ENCODE results near the gene TNFRSF18.

The TNFRSF18 gene

DNA sequence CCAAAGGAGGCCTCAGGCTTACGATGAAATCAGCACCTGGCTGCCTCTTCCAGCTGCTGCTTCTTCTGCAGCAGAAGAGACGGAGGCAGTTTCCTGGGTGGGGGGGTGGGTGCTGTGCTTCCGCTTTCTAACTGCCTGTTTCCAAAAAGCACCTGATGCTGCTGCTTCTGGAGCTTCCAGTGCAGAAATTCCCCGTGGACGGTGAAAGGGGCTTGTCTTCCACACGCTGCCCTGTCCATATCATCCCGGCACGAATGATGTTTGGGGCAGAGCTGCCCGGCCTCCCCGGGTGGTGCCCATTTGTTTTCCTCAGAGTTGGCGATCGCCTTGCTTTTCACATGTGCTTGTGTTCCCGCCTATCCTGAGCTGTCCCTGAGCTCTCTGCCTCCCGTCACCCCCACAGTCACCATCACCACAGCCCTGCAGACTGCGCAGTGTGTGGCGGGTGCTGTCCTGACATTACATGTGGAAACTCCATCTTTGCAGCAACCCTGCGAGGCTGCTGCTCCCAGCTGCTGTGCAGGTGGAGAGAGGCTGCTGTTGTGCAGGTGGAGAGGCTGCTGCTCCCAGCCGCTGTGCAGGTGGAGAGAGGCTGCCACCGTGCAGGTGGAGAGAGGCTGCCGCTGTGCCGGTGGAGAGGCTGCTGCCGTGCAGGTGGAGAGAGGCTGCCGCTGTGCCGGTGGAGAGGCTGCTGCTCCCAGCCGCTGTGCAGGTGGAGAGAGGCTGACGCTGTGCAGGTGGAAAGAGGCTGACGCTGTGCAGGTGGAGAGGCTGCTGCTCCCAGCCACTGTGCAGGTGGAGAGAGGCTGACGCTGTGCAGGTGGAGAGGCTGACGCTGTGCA lies 30.9 kb downstream of the TNFRSF18 start:
- no peak for DNase-seq

DNA sequence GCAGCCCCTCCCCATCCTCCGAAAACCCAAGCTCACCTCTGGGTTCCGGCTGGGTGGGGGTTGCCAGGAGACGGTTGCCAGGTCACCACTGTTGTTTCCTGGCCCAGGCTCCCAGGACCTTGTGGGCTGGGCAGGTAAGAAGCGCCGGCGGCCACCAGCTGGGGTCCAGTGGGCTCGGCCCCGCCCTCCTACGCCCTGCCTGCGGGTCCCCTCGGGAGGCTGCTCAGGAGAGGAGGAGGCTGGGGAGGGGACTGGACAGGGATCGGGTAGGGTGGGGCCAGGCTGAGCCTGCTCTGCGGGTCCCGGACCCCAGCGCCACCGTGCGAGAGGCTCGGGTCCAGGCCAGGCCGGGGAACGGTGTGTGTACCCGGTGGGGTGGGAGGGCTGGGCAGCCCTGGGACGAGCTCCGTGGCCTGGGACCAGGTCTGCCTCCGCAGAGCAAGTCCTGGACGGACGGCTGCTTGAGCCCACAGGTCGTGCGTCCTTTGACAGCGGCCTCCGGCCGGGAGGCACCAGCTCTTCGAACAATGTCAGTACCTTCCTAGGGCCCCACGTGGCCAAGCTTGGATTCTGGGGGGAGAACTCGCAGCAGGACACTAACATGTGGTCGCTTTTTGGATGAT lies 32.5 kb downstream of the TNFRSF18 start, which contains the start of gene TTLL10:
TSS of gene TTLL10 (plus strand) at position 88 of the 623 bp plus-strand sequence. CDS start 5,336 bp downstream, outside the sequence.
- no peak for DNase-seq

DNA sequence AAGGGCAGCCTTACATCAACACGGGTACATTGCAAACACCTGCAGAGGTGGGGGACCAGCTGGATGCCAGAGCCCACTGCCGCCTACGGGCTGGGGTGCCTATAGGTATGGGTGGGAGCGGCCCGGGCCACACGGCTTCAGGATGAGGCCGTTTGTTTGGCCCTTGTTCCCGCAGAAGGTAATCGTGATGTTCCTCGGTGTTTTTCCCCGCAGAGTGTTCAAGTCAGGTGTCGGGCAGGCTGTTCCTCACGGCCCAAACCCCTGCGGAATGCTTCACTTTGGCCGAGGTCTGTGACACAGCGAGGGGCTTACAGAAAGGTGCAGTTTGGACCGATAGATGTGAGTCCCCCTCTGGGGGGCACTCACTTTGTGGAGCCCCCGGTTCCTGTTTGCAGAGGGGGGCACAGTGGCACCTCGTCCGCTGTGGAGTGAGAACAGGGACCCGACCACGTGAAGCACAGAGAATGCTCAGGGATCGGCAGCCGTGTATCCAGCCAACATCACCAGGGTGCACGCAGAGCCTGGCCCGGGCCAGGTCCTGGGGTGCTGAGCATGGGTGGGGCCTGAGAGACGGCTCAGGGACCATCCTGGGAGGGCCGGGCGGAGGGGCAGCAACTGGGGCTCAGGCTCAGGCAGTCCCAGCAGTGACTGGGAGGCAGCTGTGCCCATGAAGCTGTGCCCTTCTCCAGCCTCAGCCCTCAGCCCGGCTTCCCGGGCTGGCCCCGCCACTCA lies 33.2 kb downstream of the TNFRSF18 start:
- no peak for DNase-seq

DNA sequence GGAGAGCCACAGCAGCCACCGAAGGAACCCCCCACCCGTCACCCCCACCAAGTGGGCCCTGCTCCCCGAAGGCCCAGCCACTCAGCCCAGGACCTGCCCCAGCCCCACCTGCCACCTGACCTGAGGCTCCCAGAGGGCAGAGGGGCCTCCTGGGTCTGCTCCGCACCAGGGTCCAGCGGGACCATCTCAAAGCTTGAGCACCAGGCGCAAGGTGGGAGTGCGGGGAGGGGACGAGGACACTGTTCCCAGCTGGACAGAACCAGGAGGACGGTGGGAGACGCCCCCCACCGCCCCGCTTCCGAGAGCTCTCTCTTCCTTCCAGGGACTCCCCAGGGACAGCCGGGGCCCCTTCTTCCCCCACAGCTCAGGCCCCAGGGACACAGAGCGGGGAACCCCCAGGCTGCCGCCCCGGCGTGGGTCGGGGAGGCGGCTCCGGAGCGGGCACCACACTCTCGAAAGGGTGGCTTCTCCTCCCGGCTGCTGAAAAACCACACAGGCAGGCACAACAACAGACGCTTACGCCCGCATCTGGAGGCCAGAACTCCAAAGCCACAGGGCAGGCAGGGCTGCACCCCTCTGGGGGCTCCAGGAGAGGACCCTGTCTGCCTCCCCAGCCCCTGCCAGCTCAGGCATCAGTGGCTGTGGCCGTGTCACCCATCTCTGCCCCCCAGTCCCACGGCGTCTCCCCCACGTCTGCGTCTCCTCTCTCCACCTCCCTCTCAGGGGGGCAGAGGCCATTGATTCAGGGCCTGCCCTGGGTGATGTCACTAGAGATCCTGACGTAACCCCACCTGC lies 34.6 kb downstream of the TNFRSF18 start:
- no peak for DNase-seq

DNA sequence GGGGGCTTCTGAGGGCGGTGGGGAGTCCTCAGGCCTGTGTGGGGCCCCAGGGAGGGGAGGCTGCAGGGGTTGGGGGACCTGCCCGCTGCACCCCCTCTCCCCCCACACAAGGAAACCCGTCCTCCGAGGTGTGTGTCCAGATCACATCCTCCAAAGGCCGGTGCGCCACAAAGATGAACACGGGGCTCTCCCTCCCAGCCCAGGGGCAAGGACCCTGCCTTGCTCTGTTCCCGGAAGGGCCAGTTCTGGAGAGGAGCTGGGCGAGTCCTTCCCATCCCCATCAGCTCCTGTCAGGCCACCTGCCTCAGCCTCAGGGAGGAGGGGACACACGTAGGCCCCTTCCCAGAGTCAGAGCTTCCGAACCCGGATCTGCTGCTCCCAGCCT lies 35.2 kb downstream of the TNFRSF18 start:
- DNase-seq: no peak

DNA sequence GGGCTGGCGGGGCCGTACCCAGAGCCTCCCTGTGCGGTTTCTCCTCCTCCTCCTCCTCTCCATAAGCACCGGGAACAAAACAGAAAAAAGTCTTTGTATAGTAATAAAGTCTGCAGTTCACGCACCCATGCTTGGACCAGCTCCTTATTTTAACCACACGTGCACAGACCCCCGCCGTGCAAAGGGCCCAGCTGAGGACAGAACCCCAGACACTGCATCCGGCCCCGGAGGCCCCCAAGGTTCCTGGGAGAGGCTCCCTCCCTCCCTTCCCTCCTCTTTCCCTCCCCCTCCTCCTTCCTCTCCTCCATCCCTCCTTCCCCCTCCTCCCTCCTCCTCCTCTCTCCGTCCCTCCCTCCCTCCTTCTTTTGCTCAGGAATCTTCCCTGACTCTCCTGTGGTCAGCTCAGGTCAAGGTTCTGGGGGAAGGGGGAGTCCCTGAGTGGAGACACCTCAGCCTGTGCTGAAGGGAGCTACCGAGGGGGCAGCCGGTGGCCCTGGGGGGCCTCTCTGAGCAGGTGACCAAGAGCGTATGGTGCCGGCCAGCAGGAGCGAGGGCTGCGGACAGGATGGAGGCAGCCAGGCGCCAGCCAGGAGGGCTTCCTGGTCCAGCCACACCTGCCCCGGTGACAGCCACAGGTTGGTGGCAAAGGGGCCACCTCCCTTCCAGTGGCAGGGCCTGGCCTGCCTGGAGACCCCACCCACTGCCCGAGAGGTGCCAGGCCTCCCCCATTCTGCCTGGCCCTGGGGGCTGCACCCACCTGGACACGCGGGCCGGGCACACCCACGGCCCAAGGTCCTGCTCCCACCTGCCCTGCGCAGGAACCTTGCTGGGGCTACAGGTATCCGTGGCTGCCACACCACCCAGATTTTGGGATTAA lies 35.9 kb downstream of the TNFRSF18 start:
- DNase-seq: no peak

DNA sequence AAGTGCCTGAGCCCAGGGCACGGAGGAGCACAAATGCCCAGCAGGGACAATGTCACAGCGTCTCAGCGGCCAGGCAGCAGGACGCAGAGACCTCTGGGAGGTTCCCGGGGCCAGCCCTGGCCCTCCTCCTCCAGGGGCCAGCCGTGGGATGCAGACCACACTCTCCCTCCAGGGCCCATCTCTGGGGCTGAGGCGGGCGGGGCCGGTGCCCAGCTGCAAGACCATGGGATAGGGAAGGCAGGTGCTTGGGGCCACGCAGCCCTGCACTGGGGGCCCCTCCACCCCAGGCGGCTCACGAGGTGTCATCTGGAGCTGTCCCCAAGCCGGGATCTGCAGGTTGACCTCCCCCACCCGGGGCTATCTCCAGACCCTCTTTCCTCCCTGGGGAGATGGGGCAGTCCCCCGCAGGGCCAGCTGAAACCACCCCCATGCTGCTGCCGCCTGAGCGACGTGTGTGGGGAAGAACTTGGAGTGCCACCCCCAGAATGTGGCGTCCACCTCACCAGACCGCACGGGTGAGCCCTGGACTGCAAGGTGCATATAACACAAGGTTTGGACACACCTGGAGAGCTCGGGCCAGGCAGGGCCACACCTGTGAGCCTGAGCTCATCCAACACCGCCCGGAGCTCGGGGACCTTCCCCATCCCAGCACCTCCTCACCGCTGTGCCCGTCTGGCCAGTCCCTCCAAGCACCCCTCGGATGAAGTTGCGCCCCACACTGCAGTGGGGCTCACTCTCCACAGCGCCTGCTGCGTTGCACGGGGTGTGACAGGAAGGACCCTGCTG lies 36.8 kb downstream of the TNFRSF18 start:
- no peak for DNase-seq

DNA sequence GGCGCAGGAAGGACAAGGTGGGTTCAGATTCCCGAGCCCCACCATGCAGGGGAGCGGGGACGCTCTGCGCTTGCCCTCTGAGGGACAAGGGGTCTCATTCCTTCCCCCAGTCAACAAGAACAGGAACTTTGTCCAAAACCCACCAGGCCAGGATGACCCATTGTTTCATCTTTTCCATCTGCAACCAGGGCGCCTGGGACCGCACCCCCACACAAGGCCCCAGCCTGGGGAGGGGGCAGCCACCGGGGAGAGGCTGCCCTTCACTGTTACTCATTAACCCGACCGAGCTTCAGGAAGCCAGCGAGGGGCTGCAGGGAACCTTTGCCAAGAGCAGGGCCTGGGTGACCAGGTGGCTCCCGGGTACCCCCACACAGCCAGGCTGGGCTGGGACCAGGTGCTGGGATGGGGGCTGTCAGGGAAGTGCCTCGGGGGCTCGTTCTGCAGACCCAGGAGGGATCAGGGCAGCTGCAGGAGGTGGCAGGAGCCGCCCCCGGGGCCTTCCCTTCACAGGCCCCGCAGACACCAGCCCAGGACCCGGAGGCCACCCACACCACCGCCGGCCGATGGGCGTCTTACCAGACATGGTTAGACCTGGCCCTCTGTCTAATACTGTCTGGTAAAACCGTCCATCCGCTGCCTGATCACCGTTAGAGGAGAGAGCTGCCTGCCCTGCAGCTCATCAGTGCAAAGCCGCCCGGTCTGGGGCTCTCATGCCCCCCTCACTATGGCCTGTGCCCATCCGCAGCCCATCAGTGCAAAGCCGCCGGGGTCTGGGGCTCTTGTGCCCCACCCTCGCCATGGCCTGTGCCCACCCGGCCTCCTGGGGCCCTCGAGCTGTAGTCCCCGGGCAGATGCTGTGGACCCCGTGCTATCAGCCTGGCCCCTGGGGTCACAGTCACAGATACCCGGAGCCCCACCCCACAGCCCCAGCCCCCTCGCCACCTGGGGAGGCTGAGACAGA lies 37.7 kb downstream of the TNFRSF18 start:
- no peak for DNase-seq

DNA sequence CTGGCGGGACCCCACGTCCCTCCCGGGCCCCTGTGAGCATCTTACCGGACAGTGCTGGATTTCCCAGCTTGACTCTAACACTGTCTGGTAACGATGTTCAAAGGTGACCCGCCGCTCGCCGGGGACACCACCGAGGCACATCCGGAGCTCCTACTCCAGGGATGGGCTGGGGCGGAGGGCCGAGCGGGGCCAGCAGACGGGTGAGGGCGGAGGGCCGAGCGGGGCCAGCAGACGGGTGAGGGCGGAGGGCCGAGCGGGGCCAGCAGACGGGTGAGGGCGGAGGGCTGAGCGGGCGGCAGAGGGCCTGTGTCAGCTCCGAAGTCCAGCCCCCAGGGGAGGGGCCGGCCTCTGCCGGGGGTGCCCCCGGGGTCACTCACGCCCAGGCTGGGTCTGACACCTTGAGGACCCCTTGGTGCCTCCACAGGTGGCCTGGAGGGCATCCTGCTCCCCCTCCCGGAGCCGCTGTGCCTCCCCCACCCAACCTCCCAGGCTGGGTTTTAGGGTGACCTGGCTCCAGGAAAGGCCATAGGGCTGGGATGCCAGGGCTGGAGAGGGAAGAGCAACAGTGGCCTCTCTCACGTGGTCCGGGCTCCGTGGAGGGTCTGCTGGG lies 38.4 kb downstream of the TNFRSF18 start:
- no peak for DNase-seq

DNA sequence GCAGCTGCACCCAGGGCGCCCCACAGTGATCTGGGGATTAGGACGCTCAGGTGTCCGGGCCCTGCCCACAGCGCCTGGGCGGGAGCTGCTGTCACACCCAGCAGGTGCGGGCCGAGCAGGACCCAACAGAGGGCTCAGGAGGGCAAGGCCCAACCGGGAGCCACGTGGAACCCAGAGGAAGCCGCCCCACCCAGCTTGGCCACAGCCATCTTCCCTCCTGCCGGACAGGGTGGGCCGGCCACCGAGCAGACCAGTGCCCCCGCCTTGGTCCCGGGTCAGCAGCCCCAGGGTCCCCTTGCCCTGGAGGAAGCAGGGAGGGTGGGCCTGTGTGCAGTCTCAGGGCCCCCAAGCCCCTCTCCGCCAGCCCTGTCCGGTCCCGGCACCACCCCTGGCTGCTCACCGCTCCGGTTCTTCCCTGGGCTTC lies 39.0 kb downstream of the TNFRSF18 start:
- DNase-seq: no peak

DNA sequence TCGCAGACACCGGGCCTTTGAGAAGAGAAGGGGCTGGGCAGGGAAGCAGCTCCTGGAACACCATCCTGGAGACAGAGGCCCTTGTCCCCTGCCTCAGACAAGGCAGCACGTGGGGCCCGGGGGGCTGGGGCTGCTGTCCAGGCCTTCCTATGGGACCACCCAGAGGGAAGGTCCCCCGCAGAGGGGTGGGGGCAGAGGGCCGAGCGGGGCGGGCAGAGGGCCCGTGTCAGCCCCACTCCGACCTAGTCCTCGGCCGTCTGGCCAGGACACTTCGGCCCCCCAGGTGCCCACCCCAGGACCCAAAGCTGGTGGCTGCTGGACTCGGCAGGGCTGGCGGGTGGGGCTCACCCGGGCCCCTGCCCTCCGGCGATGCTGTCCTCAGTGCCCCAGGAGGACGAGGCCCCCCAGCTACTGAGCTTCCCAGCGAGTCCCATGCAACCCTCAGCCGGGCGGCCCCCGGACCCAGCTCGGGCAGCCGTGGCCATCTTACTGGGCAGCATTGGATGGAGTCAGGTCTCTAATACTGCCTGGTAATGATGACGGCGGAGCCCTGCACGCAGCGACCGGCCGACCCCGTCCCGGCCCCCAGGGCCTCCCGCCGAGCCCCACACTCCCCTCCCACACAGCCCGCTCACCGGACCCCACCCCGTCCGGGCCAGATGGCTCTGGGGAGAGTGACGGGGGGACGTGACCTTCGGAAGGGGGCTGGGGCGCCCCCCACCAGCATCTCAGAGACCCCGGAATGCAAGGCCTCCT lies 39.6 kb downstream of the TNFRSF18 start:
- DNase-seq: no peak

DNA sequence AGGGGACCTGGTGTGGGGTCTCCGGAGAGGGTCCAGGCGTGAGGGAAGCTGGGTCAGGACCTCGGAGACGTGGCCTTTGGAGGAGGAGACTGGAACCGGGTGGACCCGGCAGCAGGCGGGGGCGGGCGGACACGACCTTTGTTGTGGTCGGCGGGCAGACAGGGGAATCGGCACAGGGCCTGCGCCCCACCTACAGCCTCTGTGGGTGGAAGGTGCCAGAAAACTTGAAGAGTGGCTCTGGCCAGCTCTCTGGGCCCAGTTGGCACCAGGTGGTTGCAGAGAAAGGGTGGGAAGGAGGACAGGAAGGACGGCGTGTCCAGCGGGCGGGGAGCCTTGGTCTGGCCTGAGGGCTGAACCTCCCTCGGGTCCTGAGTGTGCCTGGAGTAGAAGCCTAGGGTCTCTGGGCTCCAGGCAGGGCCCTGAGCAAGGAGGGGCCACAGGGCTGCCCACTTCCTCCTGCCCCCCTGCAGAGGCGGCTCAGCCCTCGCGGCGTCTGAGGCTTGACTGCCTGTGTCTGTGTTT lies 40.4 kb downstream of the TNFRSF18 start:
- no peak for DNase-seq

DNA sequence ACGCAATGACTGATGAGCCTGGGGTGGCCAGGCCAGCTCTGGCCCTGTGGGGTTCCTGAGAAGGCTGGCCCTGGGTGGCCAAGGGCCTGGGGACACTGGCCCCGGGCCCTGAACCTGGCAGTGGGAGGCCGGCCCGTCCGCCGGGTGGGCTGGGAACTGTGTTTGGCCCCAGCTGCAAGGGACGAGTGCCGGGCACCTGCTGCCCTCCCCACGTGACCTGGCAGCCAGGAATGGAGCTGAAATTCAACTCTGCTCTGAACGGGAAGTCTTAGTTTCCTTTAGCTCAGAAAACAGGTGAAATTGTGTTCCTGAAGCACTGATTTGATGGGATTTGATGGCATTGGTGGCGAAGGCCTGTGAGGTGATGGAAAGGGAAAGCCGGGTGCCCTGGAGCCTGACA lies 40.9 kb downstream of the TNFRSF18 start:
- DNase-seq: no peak

DNA sequence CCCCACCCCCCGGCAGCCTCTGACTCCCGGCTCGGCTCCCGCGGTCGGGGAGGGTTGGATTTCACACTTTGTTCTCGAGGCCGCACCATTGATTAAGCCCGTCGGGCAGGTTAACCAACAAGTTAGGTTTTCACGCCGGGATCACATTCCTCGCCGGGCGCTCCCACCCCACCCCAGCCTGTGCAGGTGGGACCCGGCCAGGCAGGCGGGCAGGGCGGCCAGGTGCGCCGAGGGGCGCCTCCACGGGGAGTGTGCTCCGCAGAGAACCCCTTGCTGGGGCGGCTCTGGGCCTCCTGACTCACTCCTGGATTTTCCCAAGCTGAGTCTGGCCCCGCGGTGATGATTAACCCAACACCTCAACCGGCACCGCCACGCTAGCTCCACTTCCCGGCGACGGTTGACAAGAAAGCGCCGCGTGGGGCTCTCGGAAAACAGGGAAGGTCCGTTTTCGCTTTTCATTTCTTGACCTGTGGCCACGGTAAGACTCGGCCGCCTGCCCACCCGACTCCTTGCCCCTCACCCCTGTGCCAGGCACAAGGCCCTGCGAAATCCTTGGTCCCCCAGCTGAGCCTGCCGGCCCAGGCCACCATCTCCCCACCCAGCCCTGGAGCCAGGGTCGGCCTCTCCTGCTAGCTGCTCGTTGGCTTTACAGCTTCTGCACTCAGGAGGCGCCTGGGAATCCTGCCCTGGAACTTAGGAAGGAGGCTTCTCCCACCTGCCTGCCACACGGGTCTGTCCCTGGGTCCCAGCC lies 41.5 kb downstream of the TNFRSF18 start:
- DNase-seq: no peak

DNA sequence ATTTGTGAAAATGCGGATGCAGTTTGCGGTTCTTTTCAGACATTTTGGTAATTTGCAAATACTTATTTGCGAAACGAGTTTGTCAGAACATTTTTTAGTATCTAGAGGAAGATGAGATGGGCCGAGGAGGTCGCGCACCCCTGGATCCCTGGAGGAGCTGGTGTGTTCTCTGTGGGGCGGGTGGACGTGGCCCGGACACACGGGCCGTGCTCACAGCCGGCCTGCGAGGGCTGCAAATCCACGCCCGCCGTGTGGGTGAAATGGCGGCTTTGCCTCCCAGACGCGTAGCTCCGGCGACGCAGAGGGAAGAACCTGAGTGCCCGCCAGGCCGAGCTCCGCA lies 42.1 kb downstream of the TNFRSF18 start:
- no peak for DNase-seq

DNA sequence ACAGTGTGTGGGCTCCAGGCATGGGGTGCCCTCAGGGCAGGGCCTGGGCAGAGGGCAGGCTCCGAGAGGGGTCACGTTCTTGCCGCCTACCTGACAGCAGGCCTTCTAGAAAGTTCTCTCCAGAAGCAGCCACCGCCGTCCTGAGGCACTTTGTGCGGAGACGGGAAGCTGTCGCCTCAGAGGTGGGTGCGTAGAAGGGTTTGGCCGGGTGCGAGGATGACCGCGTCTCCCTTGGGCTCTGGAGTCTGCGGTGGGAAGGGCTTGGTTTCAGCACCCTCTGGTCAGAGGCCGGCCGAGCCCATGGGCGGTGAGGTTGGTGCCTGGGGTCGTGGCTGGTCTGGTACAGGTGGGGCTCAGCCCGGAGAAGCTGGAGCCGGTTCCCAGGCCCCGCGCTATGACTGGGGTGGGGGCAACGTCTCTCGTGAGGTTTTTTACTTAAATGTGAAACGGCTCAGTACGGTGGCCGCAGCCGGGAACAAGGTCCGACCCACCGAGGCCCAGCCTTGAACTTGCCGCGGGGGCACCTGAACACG lies 42.8 kb downstream of the TNFRSF18 start:
- no peak for DNase-seq

Measured in OCI-M1 (cell line).